ENCODE data around the gene ZNF335.

- TF ChIP-seq, protein P1, sequence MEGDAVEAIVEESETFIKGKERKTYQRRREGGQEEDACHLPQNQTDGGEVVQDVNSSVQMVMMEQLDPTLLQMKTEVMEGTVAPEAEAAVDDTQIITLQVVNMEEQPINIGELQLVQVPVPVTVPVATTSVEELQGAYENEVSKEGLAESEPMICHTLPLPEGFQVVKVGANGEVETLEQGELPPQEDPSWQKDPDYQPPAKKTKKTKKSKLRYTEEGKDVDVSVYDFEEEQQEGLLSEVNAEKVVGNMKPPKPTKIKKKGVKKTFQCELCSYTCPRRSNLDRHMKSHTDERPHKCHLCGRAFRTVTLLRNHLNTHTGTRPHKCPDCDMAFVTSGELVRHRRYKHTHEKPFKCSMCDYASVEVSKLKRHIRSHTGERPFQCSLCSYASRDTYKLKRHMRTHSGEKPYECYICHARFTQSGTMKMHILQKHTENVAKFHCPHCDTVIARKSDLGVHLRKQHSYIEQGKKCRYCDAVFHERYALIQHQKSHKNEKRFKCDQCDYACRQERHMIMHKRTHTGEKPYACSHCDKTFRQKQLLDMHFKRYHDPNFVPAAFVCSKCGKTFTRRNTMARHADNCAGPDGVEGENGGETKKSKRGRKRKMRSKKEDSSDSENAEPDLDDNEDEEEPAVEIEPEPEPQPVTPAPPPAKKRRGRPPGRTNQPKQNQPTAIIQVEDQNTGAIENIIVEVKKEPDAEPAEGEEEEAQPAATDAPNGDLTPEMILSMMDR (IDR thresholded peaks at IDR 0.05; ENCODE audit: borderline replicate concordance, extremely low read depth, low read length, poor library complexity, severe bottlenecking), result no peak
- no peak for TF ChIP-seq EZH2 (IDR thresholded peaks at IDR 0.05; ENCODE audit: borderline replicate concordance, low read depth, low read length, severe bottlenecking)
These were observed 62.0 kb downstream of the ZNF335 start for GRCh38 chr20:45909817-45910669.

All from DND-41 (cell line).